ENCODE data around the gene M1AP. TPM values are rescaled to one million over a fixed set of nuclear protein-coding genes. Genes with fewer than 3 reads are reported as not detected.

The M1AP gene
- total RNA-seq, 1 donor from 2014 or later, result 0.75 TPM

DNA sequence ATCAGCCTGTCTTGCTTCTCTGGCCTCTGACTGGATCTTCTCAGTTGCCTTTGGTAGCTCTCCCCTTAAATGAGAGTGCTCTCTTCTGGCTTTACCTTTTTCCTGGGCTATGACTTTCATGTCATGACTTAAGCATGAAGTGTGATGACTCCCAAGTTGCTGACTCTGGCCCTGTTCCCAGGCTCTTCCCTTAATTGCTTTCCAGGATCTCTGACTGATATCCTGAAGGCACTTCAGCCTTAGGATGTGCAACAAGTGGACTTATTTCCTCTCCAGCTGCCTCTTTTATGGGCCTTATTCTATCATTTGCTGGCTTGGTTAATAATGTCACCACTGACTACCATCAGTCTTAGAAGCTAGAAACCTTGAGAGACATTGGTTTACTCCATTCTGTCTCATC is 23.3 kb upstream of the M1AP start:
- H3K27ac ChIP-seq, result no peak overlapping the region
- no peaks in the 10 kb centered on the region for H3K9me3 ChIP-seq (ENCODE audit: low read depth)
- H3K4me3 ChIP-seq, result no peak overlapping the region
- no peak overlapping the region for H3K9ac ChIP-seq
- H3F3A ChIP-seq (ENCODE audit: low read depth), result no peaks in the 10 kb centered on the region
- H3K36me3 ChIP-seq, result no peaks in the 10 kb centered on the region
- Mint-ChIP-seq H3K4me3 (no peak overlapping the region), H3K27ac (no peak overlapping the region), H3K27me3 (ENCODE audit: insufficient read depth, low read depth) (no peaks in the 10 kb centered on the region), H3K36me3 (peaks cover 15% of the 10 kb centered on the region), H3K9me3 (no peaks in the 10 kb centered on the region), H3K4me1 (no peaks in the 10 kb centered on the region)
- no peak overlapping the region for H3K4me2 ChIP-seq
- H3K4me1 ChIP-seq, result no peaks in the 10 kb centered on the region
- no peaks in the 10 kb centered on the region for H4K20me1 ChIP-seq (ENCODE audit: low read depth)
- H2AFZ ChIP-seq (replicated peaks), result no peak overlapping the region
- DNase-seq (ENCODE audit: low spot score), result no peak
- TF ChIP-seq, protein P1, sequence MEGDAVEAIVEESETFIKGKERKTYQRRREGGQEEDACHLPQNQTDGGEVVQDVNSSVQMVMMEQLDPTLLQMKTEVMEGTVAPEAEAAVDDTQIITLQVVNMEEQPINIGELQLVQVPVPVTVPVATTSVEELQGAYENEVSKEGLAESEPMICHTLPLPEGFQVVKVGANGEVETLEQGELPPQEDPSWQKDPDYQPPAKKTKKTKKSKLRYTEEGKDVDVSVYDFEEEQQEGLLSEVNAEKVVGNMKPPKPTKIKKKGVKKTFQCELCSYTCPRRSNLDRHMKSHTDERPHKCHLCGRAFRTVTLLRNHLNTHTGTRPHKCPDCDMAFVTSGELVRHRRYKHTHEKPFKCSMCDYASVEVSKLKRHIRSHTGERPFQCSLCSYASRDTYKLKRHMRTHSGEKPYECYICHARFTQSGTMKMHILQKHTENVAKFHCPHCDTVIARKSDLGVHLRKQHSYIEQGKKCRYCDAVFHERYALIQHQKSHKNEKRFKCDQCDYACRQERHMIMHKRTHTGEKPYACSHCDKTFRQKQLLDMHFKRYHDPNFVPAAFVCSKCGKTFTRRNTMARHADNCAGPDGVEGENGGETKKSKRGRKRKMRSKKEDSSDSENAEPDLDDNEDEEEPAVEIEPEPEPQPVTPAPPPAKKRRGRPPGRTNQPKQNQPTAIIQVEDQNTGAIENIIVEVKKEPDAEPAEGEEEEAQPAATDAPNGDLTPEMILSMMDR (IDR thresholded peaks at IDR 0.05), result no peak
- TF ChIP-seq EZH2phosphoT487 (IDR thresholded peaks at IDR 0.05) (no peak), EZH2 (IDR thresholded peaks at IDR 0.05) (no peak)
- no peaks in the 10 kb centered on the region for H3K27me3 ChIP-seq
- no peaks in the 10 kb centered on the region for H3K79me2 ChIP-seq (ENCODE audit: low read depth)

DNA sequence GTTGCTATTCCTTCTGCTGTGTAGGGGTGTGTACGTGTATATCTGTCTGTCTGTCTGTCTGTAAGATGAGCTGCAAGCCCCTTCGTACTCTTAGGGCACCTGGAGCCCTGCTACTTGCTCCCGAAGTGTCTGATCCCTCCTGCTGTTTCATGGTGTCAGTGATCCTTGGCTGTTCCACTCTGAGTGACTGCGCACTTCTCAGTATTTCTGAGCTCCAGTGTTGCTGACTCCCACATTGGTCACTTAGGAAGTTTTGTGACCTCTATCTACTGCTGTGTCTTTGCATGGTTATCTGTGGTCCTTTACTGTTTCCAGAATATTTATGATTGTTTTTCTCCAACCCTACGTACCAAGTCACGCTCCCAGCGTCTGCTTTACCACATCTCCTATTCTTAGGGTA is 22.1 kb upstream of the M1AP start:
- Mint-ChIP-seq H3K4me3 (no peak overlapping the region), H3K36me3 (peaks cover 8% of the 10 kb centered on the region), H3K4me1 (no peaks in the 10 kb centered on the region), H3K27ac (no peak overlapping the region), H3K27me3 (ENCODE audit: insufficient read depth, low read depth) (no peaks in the 10 kb centered on the region), H3K9me3 (no peaks in the 10 kb centered on the region)
- H3K4me2 ChIP-seq, result no peak overlapping the region
- no peak for TF ChIP-seq EZH2 (IDR thresholded peaks at IDR 0.05)
- H3K27me3 ChIP-seq, result no peaks in the 10 kb centered on the region
- no peak overlapping the region for H2AFZ ChIP-seq (replicated peaks)
- no peak for DNase-seq (ENCODE audit: low spot score)
- no peaks in the 10 kb centered on the region for H3K79me2 ChIP-seq (ENCODE audit: low read depth)
- no peaks in the 10 kb centered on the region for H3K4me1 ChIP-seq
- no peak overlapping the region for H3K4me3 ChIP-seq
- H3K9me3 ChIP-seq (ENCODE audit: low read depth), result no peaks in the 10 kb centered on the region
- H3K9ac ChIP-seq, result no peak overlapping the region
- H3K36me3 ChIP-seq, result no peaks in the 10 kb centered on the region
- H4K20me1 ChIP-seq (ENCODE audit: low read depth), result no peaks in the 10 kb centered on the region
- H3F3A ChIP-seq (ENCODE audit: low read depth), result no peaks in the 10 kb centered on the region
- no peak overlapping the region for H3K27ac ChIP-seq

DNA sequence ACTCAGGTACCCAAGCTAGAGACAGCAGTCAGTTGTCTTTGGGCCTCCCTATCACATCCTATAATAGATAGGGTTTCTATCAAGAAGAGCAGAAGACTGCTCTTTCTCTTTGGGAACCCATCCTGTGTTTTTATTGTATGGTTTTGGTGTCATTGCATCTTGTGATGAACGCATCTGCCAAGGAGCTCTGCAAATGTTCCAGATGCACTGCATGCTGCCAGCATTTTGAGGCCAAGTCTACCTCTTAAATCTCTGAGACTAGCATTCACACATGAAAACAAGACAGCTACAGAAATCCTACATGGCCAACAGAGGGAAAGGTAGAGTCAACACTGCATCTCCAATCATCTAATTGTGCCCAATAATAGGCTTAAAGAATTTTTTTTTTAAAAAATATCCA is 20.0 kb upstream of the M1AP start:
- no peaks in the 10 kb centered on the region for H3K79me2 ChIP-seq (ENCODE audit: low read depth)
- H3K4me1 ChIP-seq, result no peaks in the 10 kb centered on the region
- H3K9ac ChIP-seq, result no peak overlapping the region
- TF ChIP-seq EZH2phosphoT487 (IDR thresholded peaks at IDR 0.05) (no peak), EZH2 (IDR thresholded peaks at IDR 0.05) (no peak)
- TF ChIP-seq, protein P1 (IDR thresholded peaks at IDR 0.05), result no peak
- Mint-ChIP-seq H3K4me1 (peaks cover 4% of the 10 kb centered on the region), H3K9me3 (no peaks in the 10 kb centered on the region), H3K27me3 (ENCODE audit: insufficient read depth, low read depth) (no peaks in the 10 kb centered on the region), H3K4me3 (no peak overlapping the region), H3K36me3 (peaks cover 2% of the 10 kb centered on the region), H3K27ac (no peak overlapping the region)
- no peaks in the 10 kb centered on the region for H3K9me3 ChIP-seq (ENCODE audit: low read depth)
- no peaks in the 10 kb centered on the region for H3K27me3 ChIP-seq
- H4K20me1 ChIP-seq (ENCODE audit: low read depth), result no peaks in the 10 kb centered on the region
- H3K4me2 ChIP-seq, result no peak overlapping the region
- no peak overlapping the region for H3K4me3 ChIP-seq
- DNase-seq (ENCODE audit: low spot score), result no peak
- no peak overlapping the region for H3K27ac ChIP-seq
- no peaks in the 10 kb centered on the region for H3F3A ChIP-seq (ENCODE audit: low read depth)
- no peak overlapping the region for H2AFZ ChIP-seq (replicated peaks)
- no peaks in the 10 kb centered on the region for H3K36me3 ChIP-seq

DNA sequence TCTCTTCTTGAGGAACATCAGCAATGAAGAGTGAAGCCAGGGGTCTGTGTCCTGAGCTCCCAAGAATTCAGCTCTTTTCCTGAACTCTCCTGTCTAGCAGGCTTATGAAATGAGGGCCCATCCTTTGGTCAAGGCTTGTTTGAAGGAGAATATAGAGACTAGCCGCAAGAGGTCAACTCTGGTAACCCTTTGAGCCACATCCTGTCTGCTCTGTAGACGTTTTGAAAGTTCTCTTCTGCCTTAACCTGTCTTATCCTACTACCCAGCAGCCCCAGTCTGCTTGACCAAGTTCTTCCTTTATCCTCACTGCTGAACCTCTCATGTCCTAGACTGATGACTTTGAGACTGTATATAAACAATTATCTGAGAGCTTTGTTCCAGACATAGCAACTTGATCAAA is 11.3 kb upstream of the M1AP start:
- H3K4me1 Mint-ChIP-seq, result peaks cover 9% of the 10 kb centered on the region
- H3K79me2 ChIP-seq (ENCODE audit: low read depth), result no peaks in the 10 kb centered on the region

More for the DNA sequence above, 11.3 kb upstream of the M1AP start:
- no peak for TF ChIP-seq EZH2 (IDR thresholded peaks at IDR 0.05)
- no peak for TF ChIP-seq EZH2phosphoT487 (IDR thresholded peaks at IDR 0.05)
- TF ChIP-seq, protein P1 (IDR thresholded peaks at IDR 0.05), result no peak
- H3K27me3 ChIP-seq, result peaks cover 21% of the 10 kb centered on the region
- H3F3A ChIP-seq (ENCODE audit: low read depth), result no peaks in the 10 kb centered on the region
- no peaks in the 10 kb centered on the region for H3K4me1 ChIP-seq
- H4K20me1 ChIP-seq (ENCODE audit: low read depth), result no peaks in the 10 kb centered on the region
- Mint-ChIP-seq H3K9me3 (no peaks in the 10 kb centered on the region), H3K27ac (no peak overlapping the region), H3K27me3 (ENCODE audit: insufficient read depth, low read depth) (peaks cover 2% of the 10 kb centered on the region), H3K36me3 (peaks cover 5% of the 10 kb centered on the region), H3K4me3 (no peak overlapping the region)
- no peak for DNase-seq (ENCODE audit: low spot score)
- no peak overlapping the region for H2AFZ ChIP-seq (replicated peaks)
- H3K4me3 ChIP-seq, result no peak overlapping the region
- no peaks in the 10 kb centered on the region for H3K36me3 ChIP-seq
- H3K9me3 ChIP-seq (ENCODE audit: low read depth), result no peaks in the 10 kb centered on the region
- H3K9ac ChIP-seq, result no peak overlapping the region
- H3K27ac ChIP-seq, result no peak overlapping the region
- no peak overlapping the region for H3K4me2 ChIP-seq

Data from neural progenitor cell (in vitro differentiated cells).